ENCODE results near the gene KRTAP20-1.

Gene KRTAP20-1

GRCh38 chr21:30620522-30620921 is 4.3 kb downstream of the KRTAP20-1 start, which contains the start of gene KRTAP20-4:
KRTAP20-4 (plus strand) TSS chr21:30620627.
- no peaks in the 10 kb centered on the region for H3K9me3 Mint-ChIP-seq
- no peak for DNase-seq (ENCODE audit: low spot score)
- H3K4me1 Mint-ChIP-seq (ENCODE audit: low read depth): no peaks in the 10 kb centered on the region
- H3K27ac Mint-ChIP-seq: no peak within 1 kb of the TSS
- no peaks in the 10 kb centered on the region for H3K36me3 Mint-ChIP-seq (ENCODE audit: low read depth)
- no peak within 1 kb of the TSS for H3K4me3 Mint-ChIP-seq
- H3K27me3 Mint-ChIP-seq (ENCODE audit: low read depth): no peaks in the 10 kb centered on the region

GRCh38 chr21:30623362-30623761 is 7.1 kb downstream of the KRTAP20-1 start:
- no peaks in the 10 kb centered on the region for H3K4me1 Mint-ChIP-seq (ENCODE audit: low read depth)
- DNase-seq (ENCODE audit: low spot score): no peak
- H3K27me3 Mint-ChIP-seq (ENCODE audit: low read depth): no peaks in the 10 kb centered on the region
- peaks cover 3% of the 10 kb centered on the region for H3K9me3 Mint-ChIP-seq
- H3K27ac Mint-ChIP-seq: no peak overlapping the region
- H3K36me3 Mint-ChIP-seq (ENCODE audit: low read depth): no peaks in the 10 kb centered on the region
- no peak overlapping the region for H3K4me3 Mint-ChIP-seq

GRCh38 chr21:30625449-30626165 is 9.4 kb downstream of the KRTAP20-1 start:
- Mint-ChIP-seq H3K4me3 (no peak overlapping the region), H3K36me3 (ENCODE audit: low read depth) (no peaks in the 10 kb centered on the region), H3K27ac (no peak overlapping the region), H3K27me3 (ENCODE audit: low read depth) (no peaks in the 10 kb centered on the region), H3K4me1 (ENCODE audit: low read depth) (no peaks in the 10 kb centered on the region), H3K9me3 (peaks cover 6% of the 10 kb centered on the region)
- DNase-seq (ENCODE audit: low spot score): no peak

- Mint-ChIP-seq H3K4me3 (no peak overlapping the region), H3K4me1 (ENCODE audit: low read depth) (no peaks in the 10 kb centered on the region)
Measured at GRCh38 chr21:30628109-30628508, 11.9 kb downstream of the KRTAP20-1 start.

GRCh38 chr21:30629200-30629599 is 13.0 kb downstream of the KRTAP20-1 start:
- Mint-ChIP-seq H3K4me3 (no peak overlapping the region), H3K36me3 (ENCODE audit: low read depth) (no peaks in the 10 kb centered on the region), H3K4me1 (ENCODE audit: low read depth) (no peaks in the 10 kb centered on the region), H3K27me3 (ENCODE audit: low read depth) (no peaks in the 10 kb centered on the region), H3K27ac (no peak overlapping the region), H3K9me3 (peaks cover 6% of the 10 kb centered on the region)
- DNase-seq (ENCODE audit: low spot score): no peak

More at GRCh38 chr21:30628109-30628508, 11.9 kb downstream of the KRTAP20-1 start:
- Mint-ChIP-seq H3K27ac (no peak overlapping the region), H3K9me3 (peaks cover 6% of the 10 kb centered on the region), H3K36me3 (ENCODE audit: low read depth) (no peaks in the 10 kb centered on the region), H3K27me3 (ENCODE audit: low read depth) (no peaks in the 10 kb centered on the region)
- DNase-seq (ENCODE audit: low spot score): no peak

GRCh38 chr21:30634906-30635305 is 18.7 kb downstream of the KRTAP20-1 start, which contains the start of gene KRTAP20-2:
KRTAP20-2 (plus strand) TSS chr21:30635206; CDS start chr21:30635264, 58 bp downstream.
- Mint-ChIP-seq H3K9me3 (no peaks in the 10 kb centered on the region), H3K36me3 (ENCODE audit: low read depth) (no peaks in the 10 kb centered on the region), H3K4me3 (no peak within 1 kb of the TSS), H3K4me1 (ENCODE audit: low read depth) (no peaks in the 10 kb centered on the region), H3K27me3 (ENCODE audit: low read depth) (no peaks in the 10 kb centered on the region), H3K27ac (no peak within 1 kb of the TSS)
- DNase-seq (ENCODE audit: low spot score): no peak

GRCh38 chr21:30638686-30639085 is 22.5 kb downstream of the KRTAP20-1 start:
- H3K36me3 Mint-ChIP-seq (ENCODE audit: low read depth): no peaks in the 10 kb centered on the region
- DNase-seq (ENCODE audit: low spot score): no peak
- H3K9me3 Mint-ChIP-seq: no peaks in the 10 kb centered on the region
- no peaks in the 10 kb centered on the region for H3K4me1 Mint-ChIP-seq (ENCODE audit: low read depth)
- H3K4me3 Mint-ChIP-seq: no peak overlapping the region
- no peaks in the 10 kb centered on the region for H3K27me3 Mint-ChIP-seq (ENCODE audit: low read depth)
- H3K27ac Mint-ChIP-seq: no peak overlapping the region

GRCh38 chr21:30642564-30642963 is 26.3 kb downstream of the KRTAP20-1 start, which contains the start of gene KRTAP20-3:
KRTAP20-3 (plus strand) TSS chr21:30642864.
- H3K4me1 Mint-ChIP-seq (ENCODE audit: low read depth): no peaks in the 10 kb centered on the region
- H3K9me3 Mint-ChIP-seq: peaks cover 5% of the 10 kb centered on the region
- H3K27me3 Mint-ChIP-seq (ENCODE audit: low read depth): peaks cover 3% of the 10 kb centered on the region
- H3K4me3 Mint-ChIP-seq: no peak within 1 kb of the TSS
- DNase-seq (ENCODE audit: low spot score): no peak
- H3K27ac Mint-ChIP-seq: no peak within 1 kb of the TSS
- H3K36me3 Mint-ChIP-seq (ENCODE audit: low read depth): no peaks in the 10 kb centered on the region

GRCh38 chr21:30646904-30647414 is 30.7 kb downstream of the KRTAP20-1 start:
- Mint-ChIP-seq H3K9me3 (peaks cover 11% of the 10 kb centered on the region), H3K27ac (no peak overlapping the region), H3K36me3 (ENCODE audit: low read depth) (no peaks in the 10 kb centered on the region), H3K27me3 (ENCODE audit: low read depth) (peaks cover 13% of the 10 kb centered on the region), H3K4me3 (no peak overlapping the region), H3K4me1 (ENCODE audit: low read depth) (no peaks in the 10 kb centered on the region)
- no peak for DNase-seq (ENCODE audit: low spot score)

- Mint-ChIP-seq H3K9me3 (peaks cover 6% of the 10 kb centered on the region), H3K4me1 (ENCODE audit: low read depth) (no peaks in the 10 kb centered on the region), H3K27ac (no peak overlapping the region), H3K27me3 (ENCODE audit: low read depth) (peaks cover 15% of the 10 kb centered on the region), H3K4me3 (no peak overlapping the region), H3K36me3 (ENCODE audit: low read depth) (no peaks in the 10 kb centered on the region)
- no peak for DNase-seq (ENCODE audit: low spot score)
Measured at GRCh38 chr21:30652891-30653290, 36.7 kb downstream of the KRTAP20-1 start.

All from T-helper 2 cell treated with Interferon-gamma antibody and Interleukin-4, amounts not matched to agents 5 μg/mL and 100 μg/mL, for 36 hours (primary cell).